GM10248 (cell line): ENCODE results near the gene PCGF2.
"Not testable (repeated sequence)": the region's sequence is repeated elsewhere in the genome, so short reads cannot be mapped to it uniquely, and the experiment has no call there.

Source experiments
- CTCF ChIA-PET: fragments of 300-600 bp; sonication (Branson Sonifier 250); formaldehyde crosslinking; extraction: SDS; loops from one replicate; lab custom pipeline; 2021; ENCODE audit warnings: antibody characterized with exemption; lab: Yijun Ruan, JAX
- POLR2A ChIA-PET: fragments of 350-650 bp; sonication (Branson Sonifier 250); formaldehyde crosslinking; extraction: SDS; loops from one replicate; lab custom pipeline; 2020; ENCODE audit warnings: antibody characterized with exemption; lab: Yijun Ruan, JAX
- DNase-seq: peaks from one replicate; pipeline ENCODE4 v3.0.0; 2012; ENCODE audit errors: extremely low spot score
- CTCF ChIP-seq: IDR thresholded peaks from 2 replicates; pipeline ENCODE4 v1.5.1; 2012; ENCODE audit warnings: mild to moderate bottlenecking, low read depth; ENCODE audit errors: extremely low read depth, missing control alignments, control extremely low read depth

Gene PCGF2

GRCh38 chr17:38729368-38729885 is 18.7 kb downstream of the PCGF2 start:
- ChIA-PET POLR2A (no interaction called here), CTCF (interaction anchor here (0.6 to 3.5 kb wide), 9 partner anchors 11 to 435 kb away, joined by 3 to 21 read pairs (median 5); no protein-coding TSS in a partner anchor)
- DNase-seq, result no peak
- no peak for TF ChIP-seq CTCF

GRCh38 chr17:38728290-38728831 is 19.8 kb downstream of the PCGF2 start:
- no peak for TF ChIP-seq CTCF
- ChIA-PET POLR2A (interaction anchor here (1.0 kb wide), 1 partner anchor 19 kb away, joined by 3 read pairs; no protein-coding TSS in a partner anchor), CTCF (interaction anchor here (0.7 to 3.5 kb wide), 15 partner anchors 9 to 437 kb away, joined by 3 to 21 read pairs (median 4); no protein-coding TSS in a partner anchor)
- no peak for DNase-seq

GRCh38 chr17:38727736-38728135 is 20.4 kb downstream of the PCGF2 start:
- no peak for TF ChIP-seq CTCF
- no peak for DNase-seq
- POLR2A ChIA-PET, result no interaction called here
- CTCF ChIA-PET, result interaction anchor here (0.7 to 3.5 kb wide), 9 partner anchors 10 to 170 kb away, joined by 3 to 21 read pairs (median 4); no protein-coding TSS in a partner anchor

- ChIA-PET CTCF (interaction anchor here (3.5 kb wide), 1 partner anchor 8 kb away, joined by 21 read pairs; no protein-coding TSS in a partner anchor), POLR2A (interaction anchor here (0.7 kb wide), 1 partner anchor 92 kb away, joined by 3 read pairs; no protein-coding TSS in a partner anchor)
- not testable (repeated sequence) for DNase-seq
These were observed 22.0 kb downstream of the PCGF2 start for GRCh38 chr17:38726145-38726544.

GRCh38 chr17:38725066-38725465 is 23.1 kb downstream of the PCGF2 start:
- CTCF ChIA-PET, result interaction anchor here (0.9 to 1.4 kb wide), 3 partner anchors 9 to 16 kb away, joined by 3 read pairs; no protein-coding TSS in a partner anchor
- no peak for DNase-seq
- POLR2A ChIA-PET, result no interaction called here
- no peak for TF ChIP-seq CTCF

GRCh38 chr17:38724337-38724988 is 23.7 kb downstream of the PCGF2 start:
- no peak for TF ChIP-seq CTCF
- CTCF ChIA-PET, result interaction anchor here (0.9 to 1.4 kb wide), 4 partner anchors 10 to 15 kb away, joined by 3 read pairs; no protein-coding TSS in a partner anchor
- no peak for DNase-seq
- POLR2A ChIA-PET, result no interaction called here
